ENCODE results near the gene HDAC4. TPM values are rescaled to one million over a fixed set of nuclear protein-coding genes. Genes with fewer than 3 reads are reported as not detected.
A peak's percentile ranks its signal among the peaks of the same experiment; 100 is the strongest.

HDAC4 gene
- total and polyA plus RNA-seq, 2 of the 8 experiments (the other 6 are each of a cell fraction or from before 2014, with no cell fraction given), result 15.4 to 31.5 TPM

- no peak overlapping the region for H2BK15ac ChIP-seq (ENCODE audit: low read length)
- H3K56ac ChIP-seq (replicated peaks; ENCODE audit: insufficient read length, low read depth, low read length), result no peak overlapping the region
- no peak overlapping the region for H2BK20ac ChIP-seq (ENCODE audit: low read length)
- 89% methylated on average over 14 of the region's 14 CpGs; no CpG with 5 or more reads in 1 of the 2 experiments for WGBS, 2 experiments (ENCODE audit: extremely low coverage in 1 of 2, insufficient coverage in 1 of 2, insufficient read length in 1 of 2, insufficient replicate concordance in 2 of 2, low coverage in 1 of 2, low lambda C conversion rate in 2 of 2, missing lambda C conversion rate in 1 of 2)
- no peak overlapping the region for H3K27ac ChIP-seq (ENCODE audit: low read depth, low read length)
- H3K4me3 ChIP-seq (ENCODE audit: extremely low read depth in 1 of 4, insufficient read depth in 2 of 4, low read depth in 3 of 4, low read length in 4 of 4), result no peak overlapping the region
- no peak overlapping the region for H3K4me2 ChIP-seq (ENCODE audit: insufficient read depth in 1 of 2, low read depth in 2 of 2, low read length in 2 of 2)
- H3K79me2 ChIP-seq (ENCODE audit: control insufficient read depth in 1 of 2, insufficient read depth in 2 of 2, low read length in 2 of 2), result no peaks in the 10 kb centered on the region
- no peak overlapping the region for H2BK120ac ChIP-seq (replicated peaks; ENCODE audit: low read depth, low read length)
- no peak overlapping the region for H3K9ac ChIP-seq (replicated peaks in 1 of 4; ENCODE audit: extremely low read depth in 1 of 4, low read depth in 3 of 4, low read length in 3 of 4)
- H3K4me1 ChIP-seq (replicated peaks in 1 of 4; ENCODE audit: control insufficient read depth in 3 of 4, insufficient read depth in 4 of 4, low read length in 3 of 4), result peaks cover 0 to 5% (median 1%) of the 10 kb centered on the region in 4 experiments; a peak in 5 of 7 replicates
- H3K36me3 ChIP-seq (ENCODE audit: control insufficient read depth in 2 of 4, insufficient read depth in 4 of 4, low read length in 3 of 4), result no peaks in the 10 kb centered on the region
- CTCF ChIA-PET (ENCODE audit: partially characterized antibody), result no interaction called here
- FAIRE-seq (no peak), DNase-seq (ENCODE audit: low read depth in 1 of 2, low spot score in 2 of 2) (no peak)
- H2BK12ac ChIP-seq (ENCODE audit: low read depth, low read length), result no peak overlapping the region
- no peak overlapping the region for H3K23ac ChIP-seq (ENCODE audit: insufficient read length)
- no peaks in the 10 kb centered on the region for H3K27me3 ChIP-seq (replicated peaks in 1 of 4; ENCODE audit: control insufficient read depth in 3 of 4, extremely low read depth in 1 of 4, insufficient read depth in 3 of 4, low read length in 3 of 4)
- H4K91ac ChIP-seq (replicated peaks; ENCODE audit: insufficient read length, low read length), result no peak overlapping the region
- H3K79me1 ChIP-seq (ENCODE audit: low read depth, low read length), result no peaks in the 10 kb centered on the region
- no peaks in the 10 kb centered on the region for H4K20me1 ChIP-seq (replicated peaks in 1 of 2; ENCODE audit: control insufficient read depth in 1 of 2, insufficient read depth in 2 of 2, low read length in 2 of 2)
- H3K4ac ChIP-seq (replicated peaks; ENCODE audit: insufficient read length, low read depth, low read length), result no peak overlapping the region
- H4K5ac ChIP-seq (ENCODE audit: insufficient read length, low read depth, low read length), result no peak overlapping the region
- H2AFZ ChIP-seq (ENCODE audit: low read length), result no peak overlapping the region
- no peak overlapping the region for H4K8ac ChIP-seq (ENCODE audit: extremely low read depth, insufficient read depth, low read length)
- H2BK5ac ChIP-seq (ENCODE audit: low read depth, low read length), result no peak overlapping the region
- H3K14ac ChIP-seq (ENCODE audit: insufficient read length), result no peak overlapping the region
- H3K18ac ChIP-seq (ENCODE audit: extremely low read depth, low read length), result no peak overlapping the region
- H3K9me3 ChIP-seq (ENCODE audit: insufficient read depth in 2 of 2, low read depth in 1 of 2, low read length in 1 of 2), result no peaks in the 10 kb centered on the region
- no peak overlapping the region for H2AK5ac ChIP-seq (ENCODE audit: low read depth, low read length)
- TF ChIP-seq GABPA (IDR thresholded peaks at IDR 0.05; ENCODE audit: borderline replicate concordance, insufficient read depth, low read length) (no peak), ASH2L (IDR thresholded peaks at IDR 0.05; ENCODE audit: low read length) (peak; percentile 61)
- no peaks in the 10 kb centered on the region for H3K23me2 ChIP-seq (ENCODE audit: low read depth, low read length)
- POLR2A ChIA-PET (ENCODE audit: partially characterized antibody), result no interaction called here
Measured at GRCh38 chr2:239025951-239026461, 374.8 kb downstream of the HDAC4 start.

Data from H1 (cell line).